Activated T-helper 1 cell treated with Interleukin-2 at 50 U/mL for 16 hours (primary cell): ENCODE data around the gene ABL1.

Experiments used
- DNase-seq: peaks from one replicate; pipeline ENCODE4 v3.0.0-alpha.2; 2020; ENCODE audit warnings: low read depth

Gene ABL1

DNA sequence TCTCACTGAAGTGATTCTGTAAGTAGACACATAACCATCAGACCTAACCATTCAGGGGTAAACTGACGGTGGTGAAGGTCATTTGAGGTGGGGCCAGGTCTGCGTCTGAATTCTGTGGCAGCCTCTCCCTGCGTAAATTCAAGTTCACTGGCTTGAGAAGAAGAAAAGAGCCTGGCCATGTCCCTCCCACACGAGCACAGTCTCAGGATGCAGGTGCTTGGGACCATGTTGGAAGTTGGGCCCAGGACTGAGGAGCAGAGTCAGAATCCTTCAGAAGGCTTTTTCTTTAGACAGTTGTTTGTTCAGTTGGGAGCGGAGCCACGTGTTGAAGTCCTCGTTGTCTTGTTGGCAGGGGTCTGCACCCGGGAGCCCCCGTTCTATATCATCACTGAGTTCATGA, 37.5 kb downstream of the ABL1 start:
- no peak for DNase-seq

DNA sequence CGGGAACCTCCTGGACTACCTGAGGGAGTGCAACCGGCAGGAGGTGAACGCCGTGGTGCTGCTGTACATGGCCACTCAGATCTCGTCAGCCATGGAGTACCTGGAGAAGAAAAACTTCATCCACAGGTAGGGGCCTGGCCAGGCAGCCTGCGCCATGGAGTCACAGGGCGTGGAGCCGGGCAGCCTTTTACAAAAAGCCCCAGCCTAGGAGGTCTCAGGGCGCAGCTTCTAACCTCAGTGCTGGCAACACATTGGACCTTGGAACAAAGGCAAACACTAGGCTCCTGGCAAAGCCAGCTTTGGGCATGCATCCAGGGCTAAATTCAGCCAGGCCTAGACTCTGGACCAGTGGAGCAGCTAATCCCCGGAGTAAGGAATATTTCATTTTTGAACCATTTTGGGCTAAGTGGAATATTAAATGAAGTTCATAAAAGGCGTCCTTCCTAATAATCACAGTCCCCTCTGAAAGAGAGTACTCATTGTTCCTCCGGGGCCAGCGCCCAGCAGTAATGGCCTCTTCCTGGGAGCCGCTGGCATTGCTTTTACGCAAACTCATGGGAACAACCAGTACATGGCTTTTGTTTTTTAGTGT, 38.0 kb downstream of the ABL1 start:
- DNase-seq: no peak

DNA sequence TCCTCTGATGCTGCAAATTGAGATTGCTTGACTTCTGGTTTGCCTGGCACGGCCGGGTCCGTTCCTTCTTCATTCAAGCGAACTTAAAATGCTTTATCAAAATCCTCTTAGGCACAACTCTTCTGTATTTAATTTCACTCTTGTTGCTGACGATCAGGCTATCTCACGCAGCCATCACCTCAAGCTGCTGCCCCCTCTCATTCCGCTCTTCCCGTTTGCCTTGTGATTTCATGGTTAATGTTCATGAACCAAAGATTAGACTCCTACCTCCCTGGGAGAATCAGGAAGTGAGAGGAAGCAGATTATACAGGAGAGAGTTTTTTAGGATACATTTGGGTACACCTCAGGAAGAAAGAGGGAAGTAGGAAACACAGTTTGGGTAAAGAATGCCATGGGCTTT, 38.9 kb downstream of the ABL1 start:
- no peak for DNase-seq

DNA sequence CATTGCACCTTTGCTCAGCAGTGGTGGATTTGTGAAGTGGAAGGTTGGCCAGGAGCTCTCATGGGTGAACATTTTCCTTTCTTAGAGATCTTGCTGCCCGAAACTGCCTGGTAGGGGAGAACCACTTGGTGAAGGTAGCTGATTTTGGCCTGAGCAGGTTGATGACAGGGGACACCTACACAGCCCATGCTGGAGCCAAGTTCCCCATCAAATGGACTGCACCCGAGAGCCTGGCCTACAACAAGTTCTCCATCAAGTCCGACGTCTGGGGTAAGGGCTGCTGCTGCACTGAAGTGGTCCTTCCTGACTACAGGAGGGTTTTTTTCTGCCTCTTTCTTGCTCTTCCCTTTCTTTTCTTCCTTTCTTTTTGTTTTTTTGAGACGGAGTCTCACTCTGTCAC, 39.7 kb downstream of the ABL1 start:
- no peak for DNase-seq

DNA sequence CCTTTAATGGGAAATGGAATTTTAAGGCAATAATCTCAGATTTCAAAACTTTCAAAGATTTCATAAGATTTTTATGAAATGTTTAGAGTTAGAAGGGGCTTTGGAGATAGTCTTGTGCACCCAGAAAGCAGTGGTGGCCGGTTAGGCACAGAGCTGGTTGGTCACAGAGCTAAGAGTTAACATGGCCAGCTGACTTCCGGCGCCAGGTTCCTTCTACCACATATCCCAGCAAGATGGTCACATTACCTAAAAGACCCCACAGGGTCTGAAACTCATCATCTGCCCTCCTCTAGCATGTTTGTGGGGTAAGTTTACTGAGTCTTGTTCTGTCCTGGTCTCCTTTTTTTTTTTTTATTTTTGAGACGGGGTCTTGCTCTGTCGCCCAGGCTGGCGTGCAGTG, 42.2 kb downstream of the ABL1 start:
- DNase-seq: no peak

DNA sequence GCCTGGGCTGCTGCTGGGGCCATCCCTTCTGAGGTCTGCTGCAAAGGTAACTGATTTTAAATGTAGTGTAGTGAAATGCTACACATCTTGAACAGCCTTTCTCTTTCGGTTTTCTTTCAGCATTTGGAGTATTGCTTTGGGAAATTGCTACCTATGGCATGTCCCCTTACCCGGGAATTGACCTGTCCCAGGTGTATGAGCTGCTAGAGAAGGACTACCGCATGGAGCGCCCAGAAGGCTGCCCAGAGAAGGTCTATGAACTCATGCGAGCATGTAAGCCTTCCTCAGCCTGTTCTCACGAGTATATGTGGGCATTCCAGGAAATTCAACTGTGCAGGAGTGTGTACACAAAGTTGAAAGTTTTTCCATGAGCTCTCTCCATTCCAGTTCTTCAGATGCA, 43.2 kb downstream of the ABL1 start:
- DNase-seq: no peak

DNA sequence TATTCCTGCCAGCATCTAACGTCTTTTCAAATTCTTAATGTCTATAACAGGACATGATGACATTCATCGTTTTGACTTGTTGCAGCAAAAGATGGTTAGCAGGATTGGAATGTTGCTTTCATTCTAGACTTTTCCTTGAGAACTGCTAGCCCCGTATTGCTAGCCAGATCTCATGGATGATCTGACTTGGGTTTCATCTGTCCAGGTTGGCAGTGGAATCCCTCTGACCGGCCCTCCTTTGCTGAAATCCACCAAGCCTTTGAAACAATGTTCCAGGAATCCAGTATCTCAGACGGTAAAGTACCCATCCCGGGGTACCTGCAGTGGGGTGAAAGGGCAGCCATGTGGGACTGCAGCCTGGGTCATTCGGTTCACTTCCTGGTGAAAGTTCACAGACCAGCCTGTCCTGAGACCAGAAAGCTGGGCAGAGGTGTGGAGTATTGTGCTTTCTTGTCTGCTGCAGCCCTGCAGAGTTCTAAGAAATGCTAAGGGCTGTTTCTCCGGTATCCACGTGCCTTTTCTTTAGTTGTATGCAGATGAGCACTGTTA, 44.9 kb downstream of the ABL1 start:
- no peak for DNase-seq

DNA sequence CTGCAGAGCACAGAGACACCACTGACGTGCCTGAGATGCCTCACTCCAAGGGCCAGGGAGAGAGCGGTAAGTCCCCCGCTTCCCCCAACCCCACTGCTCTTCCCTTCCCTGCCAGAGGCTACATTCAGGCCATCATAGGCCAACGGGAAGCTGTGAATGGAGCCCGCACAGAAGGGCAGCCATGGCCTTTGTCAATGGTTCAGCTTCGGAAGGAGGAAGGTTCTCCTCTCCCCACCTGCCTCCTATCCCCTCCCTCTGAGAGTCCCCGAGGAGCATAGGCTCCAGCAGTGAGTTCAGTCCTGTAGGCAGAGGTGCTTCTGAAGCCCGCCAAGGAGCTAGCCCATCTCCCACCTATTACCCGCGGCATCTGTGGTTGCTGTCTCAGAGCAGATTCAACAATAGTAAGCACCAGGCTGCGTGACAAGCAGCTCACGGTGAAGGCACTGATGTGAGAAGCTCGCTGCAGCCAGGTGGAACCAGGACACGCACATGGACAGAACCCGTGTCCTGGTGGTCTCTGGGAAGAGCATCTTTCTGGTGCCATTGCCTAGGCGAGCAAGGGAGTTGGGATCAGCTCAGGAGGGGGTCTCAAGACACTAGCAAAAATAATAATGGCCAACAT, 45.7 kb downstream of the ABL1 start:
- DNase-seq: no peak

DNA sequence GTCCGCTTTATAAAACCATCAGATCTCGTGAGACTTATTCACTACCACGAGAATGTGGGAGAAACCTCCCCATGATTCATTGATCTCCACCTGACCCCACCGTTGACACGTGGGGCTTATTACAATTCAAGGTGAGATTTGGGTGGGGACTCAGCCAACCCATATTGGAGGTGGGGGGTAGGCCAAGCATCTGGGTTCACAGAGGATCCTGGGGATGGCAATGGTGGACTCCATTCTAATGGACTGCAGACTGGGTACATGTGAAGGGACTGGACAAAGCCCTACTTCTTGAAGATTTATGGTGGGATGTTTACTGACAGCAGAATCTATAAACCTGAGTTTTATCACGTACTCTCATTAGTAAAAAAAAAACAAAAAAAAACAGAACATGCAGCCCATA, 46.5 kb downstream of the ABL1 start:
- DNase-seq: no peak

DNA sequence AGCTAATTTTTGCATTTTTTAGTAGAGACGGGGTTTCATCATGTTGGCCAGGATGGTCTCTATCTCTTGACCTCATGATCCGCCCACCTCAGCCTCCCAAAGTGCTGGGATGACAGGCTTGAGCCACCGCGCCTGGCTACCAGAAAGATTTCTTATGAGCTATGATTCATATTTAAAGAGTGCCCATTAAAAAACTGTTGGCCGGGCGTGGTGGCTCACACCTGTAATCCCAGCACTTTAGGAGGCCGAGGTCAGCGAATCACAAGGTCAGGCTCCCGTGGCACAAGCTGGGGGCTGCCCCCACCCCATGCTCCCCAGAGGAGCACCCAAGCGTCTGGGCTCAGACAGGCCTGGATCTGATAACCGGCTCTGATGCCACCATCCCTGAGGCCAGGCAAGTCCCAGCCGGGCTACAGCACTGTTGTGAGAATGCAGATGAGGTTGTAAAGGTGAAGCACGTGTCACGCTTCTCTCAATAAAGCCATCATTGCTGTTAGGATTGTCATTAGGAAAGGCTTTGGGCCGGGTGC, 47.7 kb downstream of the ABL1 start:
- no peak for DNase-seq

DNA sequence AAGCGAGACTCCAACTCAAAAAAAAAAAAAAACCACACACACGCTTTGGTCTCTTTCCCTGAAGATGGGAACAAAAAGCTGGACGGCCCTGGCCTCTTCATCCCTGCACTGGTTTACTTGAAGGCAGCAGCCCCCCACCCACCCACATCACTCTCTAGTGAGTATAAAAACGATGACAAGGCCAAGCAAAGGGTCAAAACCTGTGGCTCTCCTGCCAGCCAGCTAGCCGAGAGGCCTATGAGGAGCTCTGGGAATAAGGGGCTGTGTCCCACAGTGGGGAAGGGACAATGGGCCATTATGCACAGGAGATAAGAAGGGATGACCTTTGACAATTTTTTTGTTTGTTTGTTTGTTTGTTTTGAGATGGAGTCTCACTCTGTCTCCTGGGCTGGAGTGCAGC, 48.4 kb downstream of the ABL1 start:
- no peak for DNase-seq

DNA sequence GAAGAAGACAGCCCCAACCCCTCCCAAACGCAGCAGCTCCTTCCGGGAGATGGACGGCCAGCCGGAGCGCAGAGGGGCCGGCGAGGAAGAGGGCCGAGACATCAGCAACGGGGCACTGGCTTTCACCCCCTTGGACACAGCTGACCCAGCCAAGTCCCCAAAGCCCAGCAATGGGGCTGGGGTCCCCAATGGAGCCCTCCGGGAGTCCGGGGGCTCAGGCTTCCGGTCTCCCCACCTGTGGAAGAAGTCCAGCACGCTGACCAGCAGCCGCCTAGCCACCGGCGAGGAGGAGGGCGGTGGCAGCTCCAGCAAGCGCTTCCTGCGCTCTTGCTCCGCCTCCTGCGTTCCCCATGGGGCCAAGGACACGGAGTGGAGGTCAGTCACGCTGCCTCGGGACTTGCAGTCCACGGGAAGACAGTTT, 49.1 kb downstream of the ABL1 start:
- DNase-seq: no peak

DNA sequence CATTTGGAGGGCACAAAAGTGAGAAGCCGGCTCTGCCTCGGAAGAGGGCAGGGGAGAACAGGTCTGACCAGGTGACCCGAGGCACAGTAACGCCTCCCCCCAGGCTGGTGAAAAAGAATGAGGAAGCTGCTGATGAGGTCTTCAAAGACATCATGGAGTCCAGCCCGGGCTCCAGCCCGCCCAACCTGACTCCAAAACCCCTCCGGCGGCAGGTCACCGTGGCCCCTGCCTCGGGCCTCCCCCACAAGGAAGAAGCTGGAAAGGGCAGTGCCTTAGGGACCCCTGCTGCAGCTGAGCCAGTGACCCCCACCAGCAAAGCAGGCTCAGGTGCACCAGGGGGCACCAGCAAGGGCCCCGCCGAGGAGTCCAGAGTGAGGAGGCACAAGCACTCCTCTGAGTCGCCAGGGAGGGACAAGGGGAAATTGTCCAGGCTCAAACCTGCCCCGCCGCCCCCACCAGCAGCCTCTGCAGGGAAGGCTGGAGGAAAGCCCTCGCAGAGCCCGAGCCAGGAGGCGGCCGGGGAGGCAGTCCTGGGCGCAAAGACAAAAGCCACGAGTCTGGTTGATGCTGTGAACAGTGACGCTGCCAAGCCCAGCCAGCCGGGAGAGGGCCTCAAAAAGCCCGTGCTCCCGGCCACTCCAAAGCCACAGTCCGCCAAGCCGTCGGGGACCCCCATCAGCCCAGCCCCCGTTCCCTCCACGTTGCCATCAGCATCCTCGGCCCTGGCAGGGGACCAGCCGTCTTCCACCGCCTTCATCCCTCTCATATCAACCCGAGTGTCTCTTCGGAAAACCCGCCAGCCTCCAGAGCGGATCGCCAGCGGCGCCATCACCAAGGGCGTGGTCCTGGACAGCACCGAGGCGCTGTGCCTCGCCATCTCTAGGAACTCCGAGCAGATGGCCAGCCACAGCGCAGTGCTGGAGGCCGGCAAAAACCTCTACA, 49.8 kb downstream of the ABL1 start:
- no peak for DNase-seq

DNA sequence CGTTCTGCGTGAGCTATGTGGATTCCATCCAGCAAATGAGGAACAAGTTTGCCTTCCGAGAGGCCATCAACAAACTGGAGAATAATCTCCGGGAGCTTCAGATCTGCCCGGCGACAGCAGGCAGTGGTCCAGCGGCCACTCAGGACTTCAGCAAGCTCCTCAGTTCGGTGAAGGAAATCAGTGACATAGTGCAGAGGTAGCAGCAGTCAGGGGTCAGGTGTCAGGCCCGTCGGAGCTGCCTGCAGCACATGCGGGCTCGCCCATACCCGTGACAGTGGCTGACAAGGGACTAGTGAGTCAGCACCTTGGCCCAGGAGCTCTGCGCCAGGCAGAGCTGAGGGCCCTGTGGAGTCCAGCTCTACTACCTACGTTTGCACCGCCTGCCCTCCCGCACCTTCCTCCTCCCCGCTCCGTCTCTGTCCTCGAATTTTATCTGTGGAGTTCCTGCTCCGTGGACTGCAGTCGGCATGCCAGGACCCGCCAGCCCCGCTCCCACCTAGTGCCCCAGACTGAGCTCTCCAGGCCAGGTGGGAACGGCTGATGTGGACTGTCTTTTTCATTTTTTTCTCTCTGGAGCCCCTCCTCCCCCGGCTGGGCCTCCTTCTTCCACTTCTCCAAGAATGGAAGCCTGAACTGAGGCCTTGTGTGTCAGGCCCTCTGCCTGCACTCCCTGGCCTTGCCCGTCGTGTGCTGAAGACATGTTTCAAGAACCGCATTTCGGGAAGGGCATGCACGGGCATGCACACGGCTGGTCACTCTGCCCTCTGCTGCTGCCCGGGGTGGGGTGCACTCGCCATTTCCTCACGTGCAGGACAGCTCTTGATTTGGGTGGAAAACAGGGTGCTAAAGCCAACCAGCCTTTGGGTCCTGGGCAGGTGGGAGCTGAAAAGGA, 50.7 kb downstream of the ABL1 start:
- DNase-seq: no peak

DNA sequence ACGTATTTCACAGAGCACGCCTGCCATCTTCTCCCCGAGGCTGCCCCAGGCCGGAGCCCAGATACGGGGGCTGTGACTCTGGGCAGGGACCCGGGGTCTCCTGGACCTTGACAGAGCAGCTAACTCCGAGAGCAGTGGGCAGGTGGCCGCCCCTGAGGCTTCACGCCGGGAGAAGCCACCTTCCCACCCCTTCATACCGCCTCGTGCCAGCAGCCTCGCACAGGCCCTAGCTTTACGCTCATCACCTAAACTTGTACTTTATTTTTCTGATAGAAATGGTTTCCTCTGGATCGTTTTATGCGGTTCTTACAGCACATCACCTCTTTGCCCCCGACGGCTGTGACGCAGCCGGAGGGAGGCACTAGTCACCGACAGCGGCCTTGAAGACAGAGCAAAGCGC, 51.9 kb downstream of the ABL1 start:
- DNase-seq: no peak

DNA sequence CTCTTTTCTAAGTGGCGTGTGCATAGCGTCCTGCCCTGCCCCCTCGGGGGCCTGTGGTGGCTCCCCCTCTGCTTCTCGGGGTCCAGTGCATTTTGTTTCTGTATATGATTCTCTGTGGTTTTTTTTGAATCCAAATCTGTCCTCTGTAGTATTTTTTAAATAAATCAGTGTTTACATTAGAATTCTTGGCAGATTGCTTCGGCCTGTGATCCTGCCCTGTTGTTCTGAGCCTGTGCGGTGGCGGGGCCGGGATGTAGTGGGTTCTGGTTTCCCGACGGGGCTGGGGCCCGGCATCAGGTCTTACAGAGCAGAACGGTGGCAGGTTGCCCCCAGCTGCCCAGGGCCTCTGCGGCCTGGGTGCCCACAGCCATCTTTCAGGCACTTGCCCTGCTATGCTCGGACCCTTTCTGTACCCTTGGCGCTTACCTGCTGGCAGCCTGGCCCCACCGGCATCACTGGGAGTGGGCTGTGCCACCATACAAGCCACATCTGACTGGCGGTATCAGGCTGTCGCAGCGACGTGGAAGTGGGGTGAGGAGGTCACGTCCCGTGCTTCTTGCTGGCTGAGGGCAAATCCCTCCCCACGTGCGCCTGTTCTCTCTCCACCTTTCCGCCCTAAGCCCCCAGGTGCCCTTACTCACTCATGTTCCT, 52.6 kb downstream of the ABL1 start:
- DNase-seq: no peak

DNA sequence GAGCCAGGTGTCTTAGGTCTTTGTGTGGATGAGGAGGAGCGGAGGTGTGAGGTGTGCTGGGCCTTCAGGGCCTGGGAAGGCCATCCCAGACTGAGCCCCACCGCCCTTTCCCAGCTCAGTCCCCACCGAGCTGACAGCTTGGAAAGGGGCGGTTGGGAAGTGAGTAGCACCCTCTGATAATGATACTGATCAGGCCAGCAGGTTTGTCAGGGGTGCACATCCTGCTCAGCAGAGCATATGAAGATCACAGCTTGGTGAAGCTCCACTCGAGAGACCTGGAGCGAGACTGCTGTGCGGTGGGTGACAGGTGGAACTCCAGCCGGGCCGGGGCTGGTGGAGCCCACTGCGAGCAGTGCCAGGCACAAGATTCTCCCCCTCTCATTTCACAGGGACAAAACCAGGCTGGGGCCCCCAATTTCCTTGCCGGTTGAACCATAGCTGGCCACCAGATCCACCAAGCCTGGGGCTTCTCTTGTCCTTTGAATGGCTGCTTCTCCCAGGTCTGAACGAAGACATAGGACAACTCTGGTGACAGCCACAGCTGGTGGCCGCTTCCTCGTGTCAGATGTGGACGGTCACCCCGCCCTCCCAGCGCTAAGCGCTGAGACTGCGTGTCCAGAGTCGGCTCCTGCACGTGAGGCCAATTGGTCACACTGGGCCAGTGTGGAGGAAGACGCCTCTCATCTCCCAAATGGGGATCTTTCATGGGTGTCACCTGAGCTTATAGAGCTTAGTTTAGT, 53.3 kb downstream of the ABL1 start:
- no peak for DNase-seq

DNA sequence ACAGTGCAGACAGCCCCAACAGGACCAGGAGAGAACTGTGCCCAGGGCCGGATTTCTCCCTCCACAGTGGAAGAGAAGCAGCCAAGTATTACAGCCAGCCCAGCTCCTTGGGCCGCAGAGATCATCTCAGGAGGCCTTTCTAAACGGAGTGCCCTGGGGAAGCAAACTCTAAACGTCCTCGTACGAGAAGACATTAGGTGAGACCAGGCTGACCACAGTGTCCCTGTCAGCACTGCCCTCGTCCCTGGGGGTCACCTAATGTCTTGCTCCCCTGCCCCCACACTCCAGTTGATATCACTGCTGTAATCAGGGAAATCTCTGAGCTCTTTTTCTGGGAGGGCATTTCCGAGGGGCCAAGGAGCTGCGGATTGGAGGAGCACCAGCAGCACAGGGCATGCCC, 55.1 kb downstream of the ABL1 start:
- DNase-seq: no peak

DNA sequence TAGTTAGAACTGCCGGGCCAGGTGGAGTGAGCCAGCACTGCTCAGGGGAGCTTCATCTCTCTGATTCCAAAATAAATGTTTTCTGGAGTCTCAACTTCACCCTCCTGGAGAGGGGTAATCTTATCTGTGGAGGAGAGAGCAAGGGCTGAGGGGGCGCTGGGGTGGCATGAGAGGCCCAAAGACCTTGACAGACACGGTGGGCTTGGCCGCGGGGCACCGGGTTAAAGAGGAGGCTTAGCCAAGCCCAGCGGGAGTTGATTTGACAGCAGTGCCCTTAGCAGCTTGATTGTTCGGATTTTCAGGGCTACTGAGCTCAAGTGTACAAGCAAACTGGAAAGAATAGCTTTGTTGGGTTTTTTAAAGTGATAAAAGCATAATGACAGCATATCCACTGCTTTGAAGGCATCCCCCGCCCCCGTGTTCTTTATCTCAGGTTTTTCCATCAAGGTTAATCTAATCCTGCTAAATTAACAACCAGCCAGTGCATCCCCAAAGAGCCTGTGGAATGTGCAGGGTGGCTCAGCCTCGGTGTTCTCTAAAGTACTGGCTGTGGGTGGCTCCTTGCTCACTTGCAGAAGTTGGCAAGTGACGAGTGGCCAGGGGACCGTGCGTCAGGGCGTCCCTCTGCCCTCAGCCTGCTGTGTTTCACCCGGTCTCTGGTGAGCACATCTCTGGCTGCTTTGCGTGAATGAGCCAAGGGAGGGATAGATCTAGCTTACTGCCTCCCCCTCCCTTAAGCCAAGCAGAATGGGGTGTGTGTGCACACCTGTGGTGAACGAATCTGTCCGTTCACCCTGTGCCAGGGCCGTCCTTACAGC, 56.0 kb downstream of the ABL1 start:
- DNase-seq: no peak
